ENCODE measurements around the gene INO80. TPM values are rescaled to one million over a fixed set of nuclear protein-coding genes. Genes with fewer than 3 reads are reported as not detected.

Gene INO80
- total RNA-seq, 2 experiments from 2014 or later, result 31.7 to 35.1 TPM

DNA sequence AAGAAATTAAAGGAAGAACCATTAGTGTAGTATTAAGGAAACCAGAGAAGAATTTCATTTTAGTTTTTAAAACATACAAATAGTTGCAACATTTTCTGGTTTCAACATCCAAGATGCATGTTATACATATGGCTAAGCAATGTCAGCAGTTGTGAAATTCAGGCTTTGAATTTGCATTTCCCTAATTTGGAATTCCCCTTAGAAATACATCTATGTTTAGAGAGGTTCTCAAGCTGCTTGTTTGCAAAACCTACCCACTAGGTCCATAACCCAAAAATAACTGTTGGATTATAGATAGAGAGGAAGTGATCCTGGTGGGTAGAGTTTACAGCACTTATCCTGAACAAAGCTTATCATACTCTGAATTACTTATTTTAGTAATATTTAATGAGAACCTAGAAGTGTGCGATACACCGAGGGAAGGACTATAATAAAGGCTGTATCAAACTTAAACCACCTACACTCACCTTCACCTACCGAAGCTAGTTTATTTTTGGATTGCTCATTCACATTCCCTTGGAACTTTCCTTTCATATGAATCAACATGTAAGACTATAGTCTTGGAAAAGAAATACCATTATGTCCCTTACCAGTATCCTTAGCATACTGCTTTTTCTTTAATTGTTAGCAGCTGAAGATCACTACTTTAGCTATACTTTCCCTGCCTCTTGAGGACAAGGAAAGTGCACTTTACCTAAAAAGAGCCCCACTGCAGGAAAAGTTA is 102.2 kb downstream of the INO80 start:
- intact Hi-C loops (cut with micrococcal nuclease; ENCODE audit: unreplicated experiment), result no loop called here
- TF ChIP-seq EZH2phosphoT487 (IDR thresholded peaks at IDR 0.05; ENCODE audit: borderline replicate concordance, low read depth, low read length), result no peak
- TF ChIP-seq, protein P1, sequence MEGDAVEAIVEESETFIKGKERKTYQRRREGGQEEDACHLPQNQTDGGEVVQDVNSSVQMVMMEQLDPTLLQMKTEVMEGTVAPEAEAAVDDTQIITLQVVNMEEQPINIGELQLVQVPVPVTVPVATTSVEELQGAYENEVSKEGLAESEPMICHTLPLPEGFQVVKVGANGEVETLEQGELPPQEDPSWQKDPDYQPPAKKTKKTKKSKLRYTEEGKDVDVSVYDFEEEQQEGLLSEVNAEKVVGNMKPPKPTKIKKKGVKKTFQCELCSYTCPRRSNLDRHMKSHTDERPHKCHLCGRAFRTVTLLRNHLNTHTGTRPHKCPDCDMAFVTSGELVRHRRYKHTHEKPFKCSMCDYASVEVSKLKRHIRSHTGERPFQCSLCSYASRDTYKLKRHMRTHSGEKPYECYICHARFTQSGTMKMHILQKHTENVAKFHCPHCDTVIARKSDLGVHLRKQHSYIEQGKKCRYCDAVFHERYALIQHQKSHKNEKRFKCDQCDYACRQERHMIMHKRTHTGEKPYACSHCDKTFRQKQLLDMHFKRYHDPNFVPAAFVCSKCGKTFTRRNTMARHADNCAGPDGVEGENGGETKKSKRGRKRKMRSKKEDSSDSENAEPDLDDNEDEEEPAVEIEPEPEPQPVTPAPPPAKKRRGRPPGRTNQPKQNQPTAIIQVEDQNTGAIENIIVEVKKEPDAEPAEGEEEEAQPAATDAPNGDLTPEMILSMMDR (conservative IDR thresholded peaks at IDR 0.05; ENCODE audit: low read length), result no peak
- Histone ChIP-seq H4K20me1 (ENCODE audit: insufficient read depth, low read length) (no peaks in the 10 kb centered on the region), H3K27ac (ENCODE audit: low read depth, low read length, poor library complexity, severe bottlenecking) (no peak overlapping the region), H2AFZ (ENCODE audit: low read length) (no peak overlapping the region), H3K4me3 (ENCODE audit: low read depth, low read length, poor library complexity, severe bottlenecking) (no peak overlapping the region), H3K79me2 (ENCODE audit: insufficient read depth, low read depth, low read length) (no peaks in the 10 kb centered on the region), H3K9me3 (ENCODE audit: low read length) (no peaks in the 10 kb centered on the region), H3K9me2 (ENCODE audit: insufficient read depth, low read length) (no peaks in the 10 kb centered on the region), H3K4me1 (ENCODE audit: insufficient read depth, low read length, poor library complexity, severe bottlenecking) (peaks cover 7% of the 10 kb centered on the region), H3K36me3 (ENCODE audit: insufficient read depth, low read length) (peaks cover 83% of the 10 kb centered on the region), H3K4me2 (ENCODE audit: low read length) (no peak overlapping the region)
- ChIA-PET POLR2A (interaction anchor here (0.6 kb wide), 2 partner anchors 58 to 271 kb away, joined by 4 read pairs; no protein-coding TSS in a partner anchor), CTCF (ENCODE audit: unreplicated experiment) (no interaction called here)
- DNase-seq (ENCODE audit: low spot score), result no peak
- BruUV-seq (replicated peaks), result no TSS peak

DNA sequence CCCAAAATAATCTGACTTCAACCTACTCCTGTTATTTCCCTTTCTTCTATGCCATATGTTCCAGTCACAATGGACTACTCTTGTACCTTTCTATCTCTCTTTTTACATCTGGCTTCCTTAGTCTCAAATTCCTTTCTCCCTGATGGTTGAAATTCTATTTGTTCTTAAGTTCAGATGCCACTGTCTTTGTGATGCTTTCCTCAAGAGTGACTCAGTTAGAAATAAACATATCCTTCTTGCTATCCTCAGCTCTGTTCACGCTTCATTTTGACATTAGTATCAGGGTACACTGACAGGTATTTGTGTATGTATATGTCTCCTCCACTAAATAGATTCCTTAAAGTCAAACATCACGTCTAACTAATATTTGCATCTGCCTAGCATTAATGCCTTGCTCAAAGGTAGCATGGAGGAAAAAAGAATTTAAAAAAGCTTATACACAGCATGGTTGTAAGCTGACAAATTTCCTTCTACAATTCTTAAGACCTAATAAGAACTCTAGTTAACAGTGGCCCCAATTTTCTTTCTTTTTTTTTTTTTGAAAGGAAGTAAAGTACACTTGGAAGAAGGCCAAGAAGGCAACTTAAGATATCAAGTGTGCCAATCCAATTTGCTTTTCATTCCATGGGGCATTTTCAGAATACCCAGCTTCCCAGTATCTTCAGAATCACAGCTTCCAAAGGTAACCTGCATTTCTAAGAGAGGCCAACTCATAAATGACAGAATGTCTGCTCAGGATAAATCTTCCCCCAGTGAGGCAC is 104.8 kb downstream of the INO80 start:
- Histone ChIP-seq H3K36me3 (ENCODE audit: insufficient read depth, low read length) (peaks cover 73% of the 10 kb centered on the region), H3K79me2 (ENCODE audit: insufficient read depth, low read depth, low read length) (no peaks in the 10 kb centered on the region), H3K9me2 (ENCODE audit: insufficient read depth, low read length) (no peaks in the 10 kb centered on the region), H2AFZ (ENCODE audit: low read length) (no peak overlapping the region), H3K27ac (ENCODE audit: low read depth, low read length, poor library complexity, severe bottlenecking) (no peak overlapping the region), H3K4me3 (ENCODE audit: low read depth, low read length, poor library complexity, severe bottlenecking) (no peak overlapping the region), H3K4me2 (ENCODE audit: low read length) (no peak overlapping the region), H3K4me1 (ENCODE audit: insufficient read depth, low read length, poor library complexity, severe bottlenecking) (peaks cover 7% of the 10 kb centered on the region), H4K20me1 (ENCODE audit: insufficient read depth, low read length) (no peaks in the 10 kb centered on the region), H3K9me3 (ENCODE audit: low read length) (no peaks in the 10 kb centered on the region)
- TF ChIP-seq EZH2phosphoT487 (IDR thresholded peaks at IDR 0.05; ENCODE audit: borderline replicate concordance, low read depth, low read length), result no peak
- TF ChIP-seq, protein P1 (conservative IDR thresholded peaks at IDR 0.05; ENCODE audit: low read length), result no peak
- no peak for DNase-seq (ENCODE audit: low spot score)
- ChIA-PET CTCF (ENCODE audit: unreplicated experiment) (no interaction called here), POLR2A (interaction anchor here (0.7 to 1.0 kb wide), 2 partner anchors 57 to 127 kb away, joined by 3 to 4 read pairs; no protein-coding TSS in a partner anchor)
- BruUV-seq (replicated peaks), result no TSS peak
- intact Hi-C loops (cut with micrococcal nuclease; ENCODE audit: unreplicated experiment), result no loop called here

DNA sequence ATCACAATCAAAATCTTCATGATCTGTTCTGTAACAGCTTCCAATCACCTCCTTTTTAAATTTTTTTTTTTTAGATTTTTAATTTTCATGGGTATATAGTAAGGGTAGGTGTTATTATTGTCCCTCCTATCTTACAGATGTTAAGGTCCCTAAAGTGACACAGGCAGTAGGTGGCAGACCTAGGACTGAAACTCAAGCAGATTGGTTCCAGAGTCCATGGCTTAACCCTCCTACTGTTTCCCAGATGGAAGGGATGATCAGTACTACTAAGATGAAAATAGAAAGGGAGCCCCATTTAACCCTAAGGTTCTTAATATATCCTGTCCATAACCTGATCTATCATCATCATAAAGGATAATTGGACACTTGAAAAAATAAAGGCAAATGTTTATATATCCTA is 105.7 kb downstream of the INO80 start:
- no peak overlapping the region for H2AFZ ChIP-seq (ENCODE audit: low read length)
- no peak overlapping the region for H3K4me3 ChIP-seq (ENCODE audit: low read depth, low read length, poor library complexity, severe bottlenecking)
- intact Hi-C loops (cut with micrococcal nuclease; ENCODE audit: unreplicated experiment), result no loop called here
- no peaks in the 10 kb centered on the region for H3K9me3 ChIP-seq (ENCODE audit: low read length)
- no peaks in the 10 kb centered on the region for H4K20me1 ChIP-seq (ENCODE audit: insufficient read depth, low read length)
- no peaks in the 10 kb centered on the region for H3K9me2 ChIP-seq (ENCODE audit: insufficient read depth, low read length)
- H3K79me2 ChIP-seq (ENCODE audit: insufficient read depth, low read depth, low read length), result no peaks in the 10 kb centered on the region
- no TSS peak for BruUV-seq (replicated peaks)
- TF ChIP-seq, protein P1 (conservative IDR thresholded peaks at IDR 0.05; ENCODE audit: low read length), result no peak
- no peak for TF ChIP-seq EZH2phosphoT487 (IDR thresholded peaks at IDR 0.05; ENCODE audit: borderline replicate concordance, low read depth, low read length)
- CTCF ChIA-PET (ENCODE audit: unreplicated experiment), result no interaction called here
- H3K27ac ChIP-seq (ENCODE audit: low read depth, low read length, poor library complexity, severe bottlenecking), result no peak overlapping the region
- no peak overlapping the region for H3K4me2 ChIP-seq (ENCODE audit: low read length)
- DNase-seq (ENCODE audit: low spot score), result no peak
- peaks cover 7% of the 10 kb centered on the region for H3K4me1 ChIP-seq (ENCODE audit: insufficient read depth, low read length, poor library complexity, severe bottlenecking)
- H3K36me3 ChIP-seq (ENCODE audit: insufficient read depth, low read length), result peaks cover 69% of the 10 kb centered on the region
- POLR2A ChIA-PET, result no interaction called here

All from OCI-LY7 (cell line).